ENCODE data around the gene SLC29A3.

GRCh38 chr10:71344154-71344925 lies 25.3 kb downstream of the SLC29A3 start:
- TF ChIP-seq MAX (IDR thresholded peaks at IDR 0.05) (no peak), REST (IDR thresholded peaks at IDR 0.05; ENCODE audit: low read depth) (no peak), RAD21 (IDR thresholded peaks at IDR 0.05; ENCODE audit: low read depth) (no peak)

Measured in Ishikawa (cell line).